Thyroid gland (tissue), 4 donors: ENCODE results near the gene STK10. TPM values are rescaled to one million over a fixed set of nuclear protein-coding genes. Genes with fewer than 3 reads are reported as not detected.
"Not testable (repeated sequence)": the region's sequence is repeated elsewhere in the genome, so short reads cannot be mapped to it uniquely, and the experiment has no call there.

ENCODE experiments used
- DNase-seq, 2 donors: peaks; one replicate each; pipeline ENCODE4 v3.0.0-alpha.2; 2019
- H3K27ac ChIP-seq, 3 donors: fragments of 200-600 bp; sonication (generic); 1 replicate in 2 of 3; 2 replicates in 1 of 3; pipeline ENCODE4 v1.5.1; 2016 to 2019; ENCODE audit warnings: mild to moderate bottlenecking in 1 of 3, moderate library complexity in 1 of 3
- H3K27me3 ChIP-seq: fragments of 200-600 bp; sonication (generic); one replicate; pipeline ENCODE4 v1.5.1; 2019
- H3K36me3 ChIP-seq, 2 donors: fragments of 200-600 bp; sonication (generic); one replicate each; pipeline ENCODE4 v1.5.1; 2016 to 2019
- H3K4me1 ChIP-seq, 2 donors: fragments of 200-600 bp; sonication (generic); one replicate each; pipeline ENCODE4 v1.5.1; 2017 to 2019
- H3K4me3 ChIP-seq, 3 donors: fragments of 200-600 bp; sonication (generic); replicated peaks in 1 of 3; 1 replicate in 2 of 3; 2 replicates in 1 of 3; pipeline ENCODE4 v1.5.1; 2016; ENCODE audit warnings: mild to moderate bottlenecking in 1 of 3
- H3K9me3 ChIP-seq: fragments of 200-600 bp; sonication (generic); one replicate; pipeline ENCODE4 v1.5.1; 2017
- CTCF ChIP-seq, 6 experiments: fragments of 200-600 bp in 3 of 6; fragments of 450-650 bp in 3 of 6; sonication (generic) in 3 of 6; IDR thresholded peaks; one replicate each; pipeline ENCODE4 v1.5.1; 2016 to 2019; ENCODE audit warnings: antibody characterized with exemption in 6 of 6, mild to moderate bottlenecking in 2 of 6, inconsistent platforms in 1 of 6, moderate library complexity in 1 of 6
- POLR2A ChIP-seq, 2 donors: fragments of 450-650 bp; IDR thresholded peaks; one replicate each; pipeline ENCODE4 v1.6.1; 2017; ENCODE audit warnings: antibody characterized with exemption in 2 of 2, mild to moderate bottlenecking in 2 of 2, moderate library complexity in 1 of 2
- WGBS, 2 donors: methylation state at CpG; one replicate each; pipeline ENCODE4 v1.1.5; 2017; 5-methylcytosine and 5-hydroxymethylcytosine counted together
- intact Hi-C: fragments of 100-400 bp; cut with DNase I; formaldehyde crosslinking; loops from one replicate; pipeline ENCODE4 v1.15.1; 2023
- total RNA-seq, 4 donors: library from RNA; depleted of rRNA; stranded (reverse); fragments of >200 nt; gene quantifications; one replicate each; pipeline ENCODE4 v1.2.3, GENCODE V29; 2016

Gene STK10
- total RNA-seq, 4 donors from 2014 or later, result 5.5 to 11.6 (median 8.6) TPM

GRCh38 chr5:172029876-172030275 is 158.1 kb downstream of the STK10 start:
- intact Hi-C loops, result no loop called here
- H3K27ac ChIP-seq, result no peak overlapping the region
- no peak for TF ChIP-seq CTCF (IDR thresholded peaks at IDR 0.05)
- TF ChIP-seq POLR2A (IDR thresholded peaks at IDR 0.05), result no peak
- DNase-seq, result no peak
- H3K36me3 ChIP-seq, result no peaks in the 10 kb centered on the region
- H3K4me1 ChIP-seq, result no peaks in the 10 kb centered on the region
- H3K27me3 ChIP-seq, result no peaks in the 10 kb centered on the region
- no peak overlapping the region for H3K4me3 ChIP-seq
- H3K9me3 ChIP-seq, result no peaks in the 10 kb centered on the region

- H3K36me3 ChIP-seq, result no peaks in the 10 kb centered on the region
- H3K4me3 ChIP-seq, result no peak overlapping the region
- WGBS, 2 donors, result 45 to 48% methylated on average over 4 of the region's 4 CpGs
- intact Hi-C loops, result no loop called here
- no peak overlapping the region for H3K27ac ChIP-seq
- H3K27me3 ChIP-seq, result no peaks in the 10 kb centered on the region
- no peaks in the 10 kb centered on the region for H3K4me1 ChIP-seq
- H3K9me3 ChIP-seq, result no peaks in the 10 kb centered on the region
- DNase-seq, result no peak
- no peak for TF ChIP-seq CTCF (IDR thresholded peaks at IDR 0.05)
- no peak for TF ChIP-seq POLR2A (IDR thresholded peaks at IDR 0.05)
Measured at GRCh38 chr5:172028167-172028566, 159.9 kb downstream of the STK10 start.

- intact Hi-C loops, DNase-seq, H3K4me1 ChIP-seq, H3K27me3 ChIP-seq, H3K9me3 ChIP-seq, H3K4me3 ChIP-seq, H3K27ac ChIP-seq, H3K36me3 ChIP-seq: not testable (repeated sequence)
- WGBS, 2 donors, result 81% methylated on average over 10 of the region's 10 CpGs
Measured at GRCh38 chr5:172020110-172020786, 167.8 kb downstream of the STK10 start.

- 89 to 90% methylated on average over 4 of the region's 4 CpGs for WGBS, 2 donors
- Histone ChIP-seq H3K9me3 (no peaks in the 10 kb centered on the region), H3K27me3 (no peaks in the 10 kb centered on the region), H3K27ac (no peak overlapping the region), H3K4me3 (no peak overlapping the region), H3K36me3 (no peaks in the 10 kb centered on the region), H3K4me1 (no peaks in the 10 kb centered on the region)
- no peak for DNase-seq
- intact Hi-C loops, result no loop called here
- TF ChIP-seq CTCF (IDR thresholded peaks at IDR 0.05) (no peak), POLR2A (IDR thresholded peaks at IDR 0.05) (no peak)
Measured at GRCh38 chr5:172015346-172015745, 172.7 kb downstream of the STK10 start.

GRCh38 chr5:172010278-172010677 is 177.7 kb downstream of the STK10 start:
- TF ChIP-seq POLR2A (IDR thresholded peaks at IDR 0.05), result no peak
- no peaks in the 10 kb centered on the region for H3K36me3 ChIP-seq
- DNase-seq, result no peak
- peaks cover 9 to 10% of the 10 kb centered on the region in 2 donors for H3K4me1 ChIP-seq
- no peak overlapping the region for H3K27ac ChIP-seq
- H3K9me3 ChIP-seq, result no peaks in the 10 kb centered on the region
- no peaks in the 10 kb centered on the region for H3K27me3 ChIP-seq
- intact Hi-C loops, result no loop called here
- 62 to 65% methylated on average over 2 of the region's 2 CpGs for whole genome bisulfite sequencing, 2 donors
- H3K4me3 ChIP-seq, result no peak overlapping the region

- WGBS, 2 donors, result 74 to 84% methylated on average over 5 of the region's 5 CpGs
- Histone ChIP-seq H3K27ac (no peak overlapping the region), H3K36me3 (no peaks in the 10 kb centered on the region), H3K4me1 (peaks cover 15 to 16% of the 10 kb centered on the region in 2 donors), H3K4me3 (no peak overlapping the region), H3K9me3 (no peaks in the 10 kb centered on the region), H3K27me3 (no peaks in the 10 kb centered on the region)
- no peak for DNase-seq
- TF ChIP-seq CTCF (IDR thresholded peaks at IDR 0.05) (no peak), POLR2A (IDR thresholded peaks at IDR 0.05) (no peak)
- intact Hi-C loops, result no loop called here
Measured at GRCh38 chr5:172009536-172010270, 178.3 kb downstream of the STK10 start.
